Gastrocnemius medialis (tissue), 4 donors: ENCODE data around the gene IRS2. TPM values are rescaled to one million over a fixed set of nuclear protein-coding genes. Genes with fewer than 3 reads are reported as not detected.

Source experiments
- ATAC-seq, 2 donors: fragments of 150-250 bp; one replicate each; pipeline ENCODE4 v1.9.1; 2016
- DNase-seq, 2 donors: peaks; one replicate each; pipeline ENCODE4 v3.0.0-alpha.2; 2019
- H3K27ac ChIP-seq, 4 donors: fragments of 200-600 bp; sonication (generic); 1 replicate in 1 of 4; 2 replicates in 3 of 4; pipeline ENCODE4 v1.5.1; 2016 to 2018; ENCODE audit warnings: mild to moderate bottlenecking in 2 of 4, moderate library complexity in 1 of 4
- H3K27me3 ChIP-seq, 3 donors: fragments of 200-600 bp; sonication (generic) in 2 of 3; 1 replicate in 1 of 3; 2 replicates in 2 of 3; pipeline versions ENCODE4 v1.5.1 to v1.6.0; 2016 to 2019; ENCODE audit warnings: mild to moderate bottlenecking in 1 of 3, moderate library complexity in 1 of 3
- H3K36me3 ChIP-seq, 2 donors: fragments of 200-600 bp; sonication (generic) in 1 of 2; one replicate each; pipeline ENCODE4 v1.5.1; 2017 to 2018
- H3K4me1 ChIP-seq, 2 donors: fragments of 200-600 bp; sonication (generic) in 1 of 2; one replicate each; pipeline ENCODE4 v1.5.1; 2016 to 2017; ENCODE audit warnings: mild to moderate bottlenecking in 2 of 2
- H3K4me3 ChIP-seq, 4 donors: fragments of 200-600 bp; sonication (generic) in 3 of 4; 1 replicate in 1 of 4; 2 replicates in 3 of 4; pipeline ENCODE4 v1.5.1; 2016 to 2019; ENCODE audit warnings: mild to moderate bottlenecking in 2 of 4
- H3K9me3 ChIP-seq, 3 donors: fragments of 200-600 bp; sonication (generic) in 2 of 3; 1 replicate in 1 of 3; 2 replicates in 2 of 3; pipeline ENCODE4 v1.5.1; 2016 to 2019
- POLR2A ChIP-seq, 2 donors: fragments of 450-650 bp; IDR thresholded peaks; one replicate each; pipeline ENCODE4 v1.6.1; 2017; ENCODE audit warnings: antibody characterized with exemption in 2 of 2, mild to moderate bottlenecking in 2 of 2, moderate library complexity in 2 of 2
- in situ Hi-C, 4 donors: fragments of 200-750 bp; cut with MboI; loops; one replicate each; pipeline versions ENCODE4 v1.15.0 to v1.8.0; 2017; ENCODE audit warnings: low sequenced_read_pairs in 4 of 4
- intact Hi-C: fragments of 100-400 bp; cut with DNase I; formaldehyde crosslinking; loops from one replicate; pipeline ENCODE4 v1.15.1; 2023; ENCODE audit warnings: low total_unique reads
- total RNA-seq, 4 donors: library from RNA; depleted of rRNA; stranded (reverse); fragments of >200 nt; gene quantifications; one replicate each; pipeline versions ENCODE4 v1.1.0 to v1.2.3, GENCODE V29; 2016
- TF ChIP-seq, protein P1 (sequence below), 5 experiments: fragments of 450-650 bp in 3 of 5; fragments of 200-600 bp in 2 of 5; sonication (generic) in 2 of 5; IDR thresholded peaks in 4 of 5; conservative IDR thresholded peaks in 1 of 5; 1 replicate in 4 of 5; 2 replicates in 1 of 5; pipeline ENCODE4 v1.5.1; 2016 to 2019; ENCODE audit warnings: antibody characterized with exemption in 5 of 5, mild to moderate bottlenecking in 3 of 5, moderate library complexity in 3 of 5

The IRS2 gene
- total RNA-seq, 4 donors from 2014 or later: 23.8 to 65.6 (median 28.7) TPM

DNA sequence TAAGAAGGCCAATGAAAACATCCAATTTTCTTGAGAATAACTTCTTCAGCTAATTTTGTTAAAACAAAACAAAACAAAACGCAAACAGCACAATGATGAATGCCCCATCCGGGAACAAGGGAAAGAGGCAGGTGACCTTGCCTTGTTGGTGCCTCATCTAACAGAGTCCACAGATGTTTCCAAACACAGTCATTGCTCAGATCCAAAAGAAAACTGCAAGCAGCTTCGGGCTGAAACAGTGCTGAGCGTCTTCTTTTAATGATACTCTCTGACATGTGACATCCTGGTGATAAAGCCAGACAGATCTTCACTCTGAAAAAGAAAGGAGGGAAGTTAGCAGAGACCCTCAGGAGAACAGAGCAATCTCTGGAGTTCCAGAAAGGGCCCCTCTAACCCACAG, 30.4 kb downstream of the IRS2 start:
- intact Hi-C loops: loop anchor here (2.0 kb wide), 1 partner anchor 39 kb away; no protein-coding TSS in a partner anchor
- in situ Hi-C loops: no loop called here
- Histone ChIP-seq H3K4me1 (peaks cover 21 to 29% of the 10 kb centered on the region in 2 donors), H3K4me3 (no peak overlapping the region), H3K36me3 (peaks cover 5 to 32% of the 10 kb centered on the region in 2 donors), H3K27me3 (no peaks in the 10 kb centered on the region), H3K9me3 (no peaks in the 10 kb centered on the region), H3K27ac (peak overlapping the region; percentile 68 to 80 (median 76))
- no peak for TF ChIP-seq POLR2A (IDR thresholded peaks at IDR 0.05)
- TF ChIP-seq, protein P1, sequence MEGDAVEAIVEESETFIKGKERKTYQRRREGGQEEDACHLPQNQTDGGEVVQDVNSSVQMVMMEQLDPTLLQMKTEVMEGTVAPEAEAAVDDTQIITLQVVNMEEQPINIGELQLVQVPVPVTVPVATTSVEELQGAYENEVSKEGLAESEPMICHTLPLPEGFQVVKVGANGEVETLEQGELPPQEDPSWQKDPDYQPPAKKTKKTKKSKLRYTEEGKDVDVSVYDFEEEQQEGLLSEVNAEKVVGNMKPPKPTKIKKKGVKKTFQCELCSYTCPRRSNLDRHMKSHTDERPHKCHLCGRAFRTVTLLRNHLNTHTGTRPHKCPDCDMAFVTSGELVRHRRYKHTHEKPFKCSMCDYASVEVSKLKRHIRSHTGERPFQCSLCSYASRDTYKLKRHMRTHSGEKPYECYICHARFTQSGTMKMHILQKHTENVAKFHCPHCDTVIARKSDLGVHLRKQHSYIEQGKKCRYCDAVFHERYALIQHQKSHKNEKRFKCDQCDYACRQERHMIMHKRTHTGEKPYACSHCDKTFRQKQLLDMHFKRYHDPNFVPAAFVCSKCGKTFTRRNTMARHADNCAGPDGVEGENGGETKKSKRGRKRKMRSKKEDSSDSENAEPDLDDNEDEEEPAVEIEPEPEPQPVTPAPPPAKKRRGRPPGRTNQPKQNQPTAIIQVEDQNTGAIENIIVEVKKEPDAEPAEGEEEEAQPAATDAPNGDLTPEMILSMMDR (IDR thresholded peaks at IDR 0.05 in 4 of 5, conservative IDR thresholded peaks at IDR 0.05 in 1 of 5): no peak
- DNase-seq (no peak), ATAC-seq (no peak)

DNA sequence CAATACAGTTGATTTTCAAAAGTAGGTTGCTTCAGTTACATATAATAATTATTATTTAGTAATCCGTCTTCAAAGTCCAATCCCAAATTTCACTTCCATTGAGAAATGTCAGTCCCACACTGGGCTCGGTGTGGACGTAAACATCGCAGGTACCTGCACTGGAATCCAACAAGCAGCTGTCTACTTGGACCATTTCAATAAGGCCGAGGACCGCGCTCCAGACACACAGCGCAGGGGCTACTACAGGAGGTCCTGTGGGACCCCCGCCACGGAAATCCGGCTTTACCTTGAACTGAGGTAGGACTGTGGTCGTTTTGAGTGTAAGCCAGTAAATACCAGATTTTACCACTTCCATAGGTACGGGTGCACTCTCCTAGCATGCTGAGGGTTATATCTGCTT, 30.8 kb downstream of the IRS2 start:
- in situ Hi-C loops: no loop called here
- intact Hi-C loops: no loop called here
- no peak for DNase-seq
- Histone ChIP-seq H3K4me1 (peaks cover 16 to 25% of the 10 kb centered on the region in 2 donors), H3K9me3 (no peaks in the 10 kb centered on the region), H3K27me3 (no peaks in the 10 kb centered on the region), H3K36me3 (peaks cover 5 to 32% of the 10 kb centered on the region in 2 donors), H3K27ac (peak overlapping the region in 2 of 4 donors; percentile 75 to 80), H3K4me3 (no peak overlapping the region)
- no peak for TF ChIP-seq POLR2A (IDR thresholded peaks at IDR 0.05)
- TF ChIP-seq, protein P1 (IDR thresholded peaks at IDR 0.05 in 4 of 5, conservative IDR thresholded peaks at IDR 0.05 in 1 of 5): no peak
- no peak for ATAC-seq

DNA sequence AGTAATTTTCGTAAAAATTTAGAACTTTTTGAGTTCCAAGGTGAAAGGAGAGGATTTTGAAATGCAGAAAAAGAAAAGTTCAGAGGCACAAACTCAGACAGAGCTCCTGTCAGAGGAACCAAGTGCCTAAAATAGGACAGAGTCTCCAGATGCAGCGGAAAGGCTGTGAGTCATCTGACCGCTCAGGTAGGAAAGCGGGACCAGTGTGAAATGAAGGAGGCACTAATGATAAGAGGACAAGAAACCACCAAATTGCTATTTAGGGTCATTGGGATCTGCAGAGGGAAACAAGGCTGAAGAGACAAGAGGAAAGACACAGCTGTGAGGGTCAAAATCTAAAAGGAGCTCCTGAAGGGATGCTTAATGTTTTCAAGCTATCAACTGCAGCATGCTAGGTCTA, 34.9 kb downstream of the IRS2 start:
- H3K36me3 ChIP-seq: peaks cover 5 to 32% of the 10 kb centered on the region in 2 donors

DNA sequence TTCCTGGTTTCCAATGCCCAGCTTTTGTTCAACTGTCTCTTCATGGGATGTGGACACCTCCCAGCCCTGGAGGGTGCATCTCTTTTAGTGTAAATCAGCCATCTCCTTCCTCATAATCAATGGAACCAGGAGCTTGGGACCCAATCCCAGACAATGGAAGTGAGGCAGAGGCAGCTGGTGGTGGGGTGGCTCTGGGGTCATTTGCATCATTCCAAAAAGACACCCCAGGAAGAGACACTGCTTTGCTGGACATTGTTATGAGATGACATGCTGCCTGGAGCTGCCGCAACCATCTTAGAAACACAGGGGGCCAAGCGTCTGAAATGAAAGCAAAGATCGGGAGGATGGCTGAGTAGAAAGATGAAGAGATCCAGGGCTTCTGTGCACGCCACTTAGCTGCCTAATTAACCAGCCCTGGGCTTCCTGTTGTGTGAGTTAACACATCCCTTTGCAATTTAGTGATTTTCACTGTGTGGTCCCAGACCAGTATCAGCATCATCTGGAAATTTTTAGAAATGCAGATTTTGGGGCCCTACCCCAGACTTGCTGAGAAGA, 36.1 kb downstream of the IRS2 start:
- Histone ChIP-seq H3K4me1 (no peaks in the 10 kb centered on the region), H3K27me3 (no peaks in the 10 kb centered on the region), H3K27ac (no peak overlapping the region), H3K9me3 (no peaks in the 10 kb centered on the region), H3K36me3 (peaks cover 5 to 25% of the 10 kb centered on the region in 2 donors), H3K4me3 (no peak overlapping the region)
- intact Hi-C loops: no loop called here
- ATAC-seq: no peak
- TF ChIP-seq, protein P1 (IDR thresholded peaks at IDR 0.05 in 4 of 5, conservative IDR thresholded peaks at IDR 0.05 in 1 of 5): no peak
- DNase-seq: no peak
- in situ Hi-C loops: no loop called here

More for the DNA sequence above, 34.9 kb downstream of the IRS2 start:
- Histone ChIP-seq H3K4me3 (no peak overlapping the region), H3K9me3 (no peaks in the 10 kb centered on the region), H3K4me1 (peaks cover 6 to 10% of the 10 kb centered on the region in 2 donors), H3K27ac (no peak overlapping the region), H3K27me3 (no peaks in the 10 kb centered on the region)
- in situ Hi-C loops (no loop called here), intact Hi-C loops (no loop called here)
- TF ChIP-seq POLR2A (IDR thresholded peaks at IDR 0.05): no peak
- TF ChIP-seq, protein P1 (IDR thresholded peaks at IDR 0.05 in 4 of 5, conservative IDR thresholded peaks at IDR 0.05 in 1 of 5): no peak
- ATAC-seq (no peak), DNase-seq (no peak)

DNA sequence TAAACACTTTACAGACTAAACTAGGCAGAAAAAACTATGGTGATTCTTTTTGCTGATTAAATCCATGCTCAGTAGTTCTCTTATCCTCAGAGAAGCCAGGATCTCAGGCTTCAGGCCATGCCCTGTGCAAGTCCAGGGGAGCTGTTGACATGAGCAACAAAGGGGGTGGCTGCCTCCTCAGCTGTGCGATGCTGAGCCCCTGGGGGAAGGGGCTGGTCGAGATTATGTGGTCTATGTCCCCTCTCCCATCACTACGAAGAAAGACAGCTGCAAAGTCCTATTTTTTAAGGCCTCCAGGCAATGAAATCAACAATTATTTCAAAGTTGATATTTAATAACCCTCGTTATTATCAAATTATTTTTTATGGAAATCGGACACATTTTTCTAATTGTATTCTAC, 37.0 kb downstream of the IRS2 start:
- Histone ChIP-seq H3K9me3 (no peaks in the 10 kb centered on the region), H3K4me1 (no peaks in the 10 kb centered on the region), H3K36me3 (peaks cover 5 to 18% of the 10 kb centered on the region in 2 donors), H3K27ac (no peak overlapping the region), H3K4me3 (no peak overlapping the region), H3K27me3 (no peaks in the 10 kb centered on the region)
- no peak for DNase-seq
- no peak for TF ChIP-seq POLR2A (IDR thresholded peaks at IDR 0.05)
- TF ChIP-seq, protein P1 (IDR thresholded peaks at IDR 0.05 in 4 of 5, conservative IDR thresholded peaks at IDR 0.05 in 1 of 5): no peak
- ATAC-seq: no peak
- in situ Hi-C loops: no loop called here
- intact Hi-C loops: no loop called here
